ENCODE data around the gene ANKRD55.
"Not testable (repeated sequence)": the region's sequence is repeated elsewhere in the genome, so short reads cannot be mapped to it uniquely, and the experiment has no call there.

The ANKRD55 gene

DNA sequence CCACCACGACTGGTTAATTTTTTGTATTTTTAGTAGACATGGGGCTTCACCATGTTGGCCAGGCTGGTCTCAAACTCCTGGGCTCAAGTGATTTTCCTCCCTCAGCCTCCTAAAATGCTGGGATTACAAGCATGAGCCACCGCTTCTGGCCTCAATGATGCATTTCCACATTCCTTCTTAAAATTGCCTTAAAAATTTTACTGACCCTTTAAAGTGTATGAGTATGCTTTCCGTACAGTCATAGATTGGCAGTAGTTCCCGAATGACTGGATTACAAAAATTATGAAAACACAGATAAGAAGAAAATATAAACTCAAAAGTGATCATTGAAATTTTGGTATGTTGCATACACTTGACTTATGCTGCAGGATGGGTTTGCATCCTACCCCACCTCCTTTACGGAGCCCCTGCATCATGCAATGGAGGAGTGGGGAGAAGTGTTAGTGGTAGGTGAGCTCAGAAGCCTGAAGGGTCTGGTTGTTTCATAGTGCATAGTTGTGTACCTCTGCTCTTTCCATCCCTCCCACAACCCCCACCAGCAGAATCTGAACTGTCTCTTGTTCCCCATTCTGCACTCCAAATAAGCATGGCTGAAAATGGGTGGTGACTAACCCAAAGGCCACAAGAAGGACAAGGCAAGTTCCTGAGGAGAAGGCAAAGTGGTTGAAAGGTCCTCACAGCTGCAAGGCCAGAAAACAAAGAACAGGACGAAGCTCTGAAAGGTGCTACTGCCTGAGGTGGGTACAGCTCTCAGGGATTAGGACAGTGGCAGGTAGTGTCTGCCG lies 26.8 kb downstream of the ANKRD55 start:
- peak; percentile 40 for DNase-seq

DNA sequence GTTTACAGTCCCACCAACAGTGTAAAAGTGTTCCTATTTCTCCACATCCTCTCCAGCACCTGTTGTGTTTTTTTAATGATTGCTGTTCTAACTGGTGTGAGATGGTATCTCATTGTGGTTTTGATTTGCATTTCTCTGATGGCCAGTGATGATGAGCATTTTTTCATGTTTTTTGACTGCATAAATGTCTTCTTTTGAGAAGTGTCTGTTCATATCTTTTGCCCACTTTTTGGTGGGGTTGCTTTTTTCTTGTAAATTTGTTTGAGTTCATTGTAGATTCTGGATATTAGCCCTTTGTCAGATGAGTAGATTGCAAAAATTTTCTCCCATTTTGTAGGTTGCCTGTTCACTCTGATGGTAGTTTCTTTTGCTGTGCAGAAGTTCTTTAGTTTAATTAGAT lies 29.2 kb downstream of the ANKRD55 start:
- DNase-seq: not testable (repeated sequence)

DNA sequence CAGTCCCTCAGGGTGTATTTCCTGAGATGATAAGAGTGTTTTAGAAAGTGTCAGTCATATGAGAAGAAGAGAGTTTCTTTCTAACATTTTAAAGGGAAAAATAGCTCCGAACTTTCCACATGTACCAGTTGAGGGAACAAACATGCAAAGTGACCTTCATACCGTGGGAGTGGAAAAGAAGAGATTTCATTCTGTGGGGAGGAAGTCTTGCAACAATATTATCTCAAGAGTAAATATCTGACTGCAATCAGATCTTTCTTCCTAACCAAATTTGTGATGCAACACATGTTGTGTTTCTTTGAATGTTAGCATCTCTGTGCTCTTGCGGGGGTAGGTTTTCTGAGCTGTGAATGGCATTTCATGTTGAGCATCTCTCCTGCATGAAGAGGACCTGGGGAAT lies 30.6 kb downstream of the ANKRD55 start:
- no peak for DNase-seq

DNA sequence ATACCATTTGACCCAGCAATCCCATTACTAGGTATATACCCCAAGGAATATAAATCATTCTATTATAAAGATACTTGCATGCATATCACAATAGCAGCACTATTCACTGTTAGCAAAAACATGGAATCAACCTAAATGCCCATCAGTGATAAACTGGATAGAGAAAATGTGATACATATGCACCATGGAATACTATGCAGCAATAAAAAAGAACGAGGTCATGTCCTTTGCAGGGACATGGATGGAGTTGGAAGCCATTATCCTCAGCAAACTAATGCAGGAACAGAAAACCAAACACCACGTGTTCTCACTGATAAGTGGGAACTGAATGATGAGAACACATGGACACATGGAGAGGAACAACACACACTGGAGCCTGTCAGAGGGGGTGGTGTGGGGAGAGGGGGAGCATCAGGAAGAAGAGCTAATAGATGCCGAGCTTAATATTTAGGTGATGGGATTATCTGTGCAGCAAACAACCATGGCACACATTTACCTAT lies 31.3 kb downstream of the ANKRD55 start:
- not testable (repeated sequence) for DNase-seq

- DNase-seq: peak; percentile 75
Measured at GRCh38 chr5:56200971-56201666, 32.0 kb downstream of the ANKRD55 start.

- DNase-seq: no peak
Measured at GRCh38 chr5:56195016-56195415, 38.1 kb downstream of the ANKRD55 start.

- no peak for DNase-seq
Measured at GRCh38 chr5:56192246-56192645, 40.9 kb downstream of the ANKRD55 start.

DNA sequence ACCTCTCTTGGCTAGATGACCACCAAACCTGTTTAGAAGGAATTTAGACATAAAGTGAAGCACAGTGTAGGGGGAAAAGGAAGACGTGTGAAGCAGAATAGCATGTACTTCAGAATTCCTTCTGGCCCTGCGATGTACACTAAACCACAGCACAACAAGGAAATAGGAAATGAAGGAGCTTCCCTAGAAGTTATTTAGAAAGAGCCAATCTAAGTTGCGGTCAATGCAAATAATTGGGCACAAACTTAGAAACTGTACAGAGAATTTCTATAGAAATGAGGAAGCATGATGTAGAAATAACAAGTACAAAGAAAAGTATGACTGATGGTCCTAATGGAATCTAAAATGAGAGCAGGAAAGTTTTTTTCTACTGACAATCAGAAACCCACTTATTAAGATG lies 41.5 kb downstream of the ANKRD55 start:
- no peak for DNase-seq

GRCh38 chr5:56190497-56190896 lies 42.6 kb downstream of the ANKRD55 start:
- peak; percentile 79 for DNase-seq

GRCh38 chr5:56185768-56186311 lies 47.3 kb downstream of the ANKRD55 start:
- no peak for DNase-seq

- peak; percentile 89 for DNase-seq
Measured at GRCh38 chr5:56183506-56183905, 49.6 kb downstream of the ANKRD55 start.

GRCh38 chr5:56179442-56179841 lies 53.7 kb downstream of the ANKRD55 start:
- no peak for DNase-seq

- DNase-seq: no peak
Measured at GRCh38 chr5:56178823-56179222, 54.3 kb downstream of the ANKRD55 start.

- DNase-seq: peak; percentile 53
Measured at GRCh38 chr5:56176871-56177533, 56.1 kb downstream of the ANKRD55 start.

DNA sequence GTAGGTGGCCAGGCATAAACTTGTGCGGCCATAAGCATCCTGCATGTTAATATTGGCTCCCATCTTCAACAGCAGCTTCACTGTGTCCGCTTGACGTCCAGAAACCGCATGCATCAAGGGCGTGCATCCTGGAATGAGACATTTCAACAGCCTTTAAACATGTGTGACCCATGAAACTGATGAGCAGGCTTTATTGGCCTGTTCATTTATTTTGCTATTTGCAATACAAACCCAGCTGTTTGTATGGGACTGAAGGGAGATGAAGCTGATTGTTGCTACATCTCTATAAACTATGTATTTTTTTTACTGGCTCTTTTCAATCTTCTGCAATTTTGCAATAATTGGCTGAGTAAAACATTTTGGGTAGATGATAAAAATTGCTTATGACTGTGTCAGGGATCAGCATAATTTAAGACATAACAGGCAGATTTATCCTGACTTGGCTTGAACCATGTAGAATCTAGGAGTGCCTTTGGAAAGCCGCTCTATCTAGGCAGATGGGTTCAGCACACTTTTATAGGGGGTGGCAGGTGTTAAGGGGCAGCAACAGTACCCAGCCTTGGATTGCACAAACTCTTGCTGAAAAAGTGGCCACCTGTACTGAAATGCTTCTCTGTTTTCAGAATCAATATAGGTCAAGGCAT lies 56.9 kb downstream of the ANKRD55 start:
- DNase-seq: peak; percentile 84

DNA sequence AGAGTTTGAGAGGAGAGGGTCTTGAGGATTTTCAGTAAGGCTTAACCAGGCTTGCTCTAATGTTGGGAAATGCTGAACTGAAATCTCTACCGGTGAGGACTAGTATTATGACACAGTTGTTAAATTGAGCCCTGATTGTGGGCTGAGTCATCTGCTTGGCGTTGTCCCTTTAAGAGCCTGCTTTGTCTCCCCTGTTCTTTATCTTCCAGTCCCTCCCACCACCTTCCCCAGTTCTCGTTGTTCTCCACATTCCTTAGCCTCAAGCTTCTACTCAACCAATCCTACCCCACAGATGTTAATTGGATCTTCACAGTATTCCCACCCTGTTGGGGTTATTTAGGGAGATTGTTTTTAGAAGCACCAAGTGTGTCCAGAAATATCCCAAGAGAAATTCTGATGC lies 57.6 kb downstream of the ANKRD55 start:
- DNase-seq: peak; percentile 83

DNA sequence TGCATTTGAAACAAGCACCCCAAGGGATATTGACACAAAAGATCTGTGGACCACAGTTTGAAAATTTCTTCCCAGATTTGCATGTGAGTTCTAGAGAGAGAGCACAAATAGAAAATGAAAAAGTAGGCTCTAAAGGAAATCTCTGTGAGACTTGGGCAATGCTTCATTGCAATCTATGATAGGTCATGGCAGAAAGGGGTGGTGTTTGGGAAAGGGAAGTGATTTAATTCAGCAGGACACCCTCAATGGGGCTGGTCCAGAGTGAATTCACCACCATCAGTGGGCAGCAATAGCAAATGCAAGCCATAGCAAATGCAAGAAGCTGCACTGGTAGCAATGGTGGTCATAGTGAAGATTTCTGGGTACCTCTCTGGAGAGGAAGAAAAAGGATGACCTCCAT lies 58.1 kb downstream of the ANKRD55 start:
- no peak for DNase-seq

DNA sequence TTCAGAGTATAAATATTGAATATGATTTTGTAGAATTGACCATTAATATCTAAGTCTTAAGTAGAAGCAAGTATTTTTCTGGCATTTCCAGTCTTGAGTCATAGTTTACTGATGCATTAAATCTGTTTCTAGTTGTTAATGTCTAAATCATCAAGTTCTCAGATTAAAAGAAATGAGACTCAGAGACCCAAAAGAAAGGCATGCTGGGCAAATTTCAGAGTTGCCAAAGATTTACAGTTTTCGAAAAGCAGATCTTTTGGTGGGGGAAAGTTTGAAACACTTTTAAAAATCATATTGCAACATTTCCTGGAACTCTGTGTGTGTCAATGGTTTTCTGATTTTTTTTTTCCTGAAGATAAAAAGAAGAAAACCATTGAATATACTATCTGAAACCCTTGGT lies 60.9 kb downstream of the ANKRD55 start:
- DNase-seq: peak; percentile 93

DNA sequence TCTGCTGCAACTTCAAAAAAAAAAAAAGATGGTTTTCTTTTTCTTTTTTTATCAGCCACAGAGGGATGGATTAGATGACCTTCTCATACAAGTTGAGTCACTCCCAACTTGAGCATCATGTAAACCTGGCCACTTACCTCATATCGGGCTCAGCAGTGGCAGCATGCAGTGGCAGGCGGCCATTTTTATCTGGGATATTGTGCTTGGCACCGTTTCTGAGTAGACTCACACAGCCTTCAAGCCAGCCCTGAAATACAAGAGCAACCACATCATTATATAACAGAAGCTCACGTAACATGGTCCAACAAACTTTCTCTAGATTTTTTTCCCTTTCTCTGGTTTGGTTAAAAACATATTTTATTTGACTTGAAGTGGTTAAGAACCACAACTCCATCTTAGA lies 62.6 kb downstream of the ANKRD55 start:
- peak; percentile 57 for DNase-seq

DNA sequence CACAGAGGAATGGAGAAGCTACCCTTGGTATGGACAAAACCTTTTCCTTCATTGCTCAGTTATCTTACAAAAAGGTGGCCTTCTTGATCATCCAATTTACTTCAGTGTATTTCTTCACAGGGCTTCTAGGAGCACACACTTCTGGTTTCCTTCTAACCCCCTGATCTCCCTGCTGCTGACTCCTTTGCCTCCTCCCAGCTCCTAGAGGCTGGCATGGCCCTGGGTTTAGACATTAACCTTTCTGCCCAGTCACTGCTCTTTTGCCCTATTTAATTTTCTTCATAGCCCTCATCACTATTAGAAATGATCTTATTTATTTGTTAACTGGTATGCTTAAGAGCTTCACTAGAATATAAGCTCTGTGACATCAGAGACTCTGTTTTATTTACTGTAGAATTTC lies 63.2 kb downstream of the ANKRD55 start:
- DNase-seq: no peak

- peak; percentile 81 for DNase-seq
Measured at GRCh38 chr5:56169281-56169680, 63.8 kb downstream of the ANKRD55 start.

DNA sequence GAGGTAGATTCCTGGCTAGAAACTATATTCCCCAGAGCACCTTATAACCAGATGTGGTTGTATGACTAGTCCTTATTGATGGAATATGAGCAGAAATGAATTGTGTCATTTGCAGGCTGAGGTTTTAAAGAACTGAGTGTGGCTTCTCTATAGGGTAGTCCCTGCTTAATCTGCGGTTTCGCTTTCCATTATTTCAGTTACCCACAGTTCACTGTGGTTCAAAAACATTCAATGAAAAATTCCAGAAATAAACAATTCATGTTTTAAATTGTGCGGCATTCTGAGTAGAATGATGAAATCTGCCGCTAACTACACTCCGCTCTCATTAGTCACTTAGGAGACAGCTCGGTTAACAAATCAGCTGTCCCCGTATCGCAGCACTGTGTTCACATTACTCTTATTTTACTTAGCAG lies 65.1 kb downstream of the ANKRD55 start:
- DNase-seq: peak; percentile 67

GRCh38 chr5:56167519-56167918 lies 65.6 kb downstream of the ANKRD55 start:
- no peak for DNase-seq

Measured in fibroblast of skin of right quadriceps (primary cell).